B cell (primary cell): Measurements from ENCODE around the gene RCBTB2. TPM values are rescaled to one million over a fixed set of nuclear protein-coding genes. Genes with fewer than 3 reads are reported as not detected.

Experiments used
- ATAC-seq: fragments of 200-7000 bp; cut with Tn5 transposase; one replicate; pipeline ENCODE4 v1.10.0; 2021; ENCODE audit warnings: low read depth, mild to moderate bottlenecking, moderate number of reproducible peaks, moderate library complexity
- CTCF ChIA-PET: fragments of 350-600 bp; sonication (Branson Sonifier 250); formaldehyde crosslinking; loops from one replicate; lab custom pipeline; 2021; ENCODE audit warnings: antibody characterized with exemption, inconsistent platforms; lab: Charles Lee
- POLR2A ChIA-PET: fragments of 350-600 bp; sonication (Branson Sonifier 250); formaldehyde crosslinking; loops from one replicate; lab custom pipeline; 2021; ENCODE audit warnings: antibody characterized with exemption; lab: Charles Lee
- DNase-seq: peaks from one replicate; pipeline ENCODE4 v3.0.0; 2013
- H2AFZ ChIP-seq: 2 replicates; pipeline ENCODE4 v1.6.1; 2012; ENCODE audit warnings: mild to moderate bottlenecking, low read depth, low read length; ENCODE audit not compliant: insufficient read depth, poor library complexity, severe bottlenecking
- H3K27ac ChIP-seq, 2 donors: 1 replicate in 1 of 2; 2 replicates in 1 of 2; pipeline ENCODE4 v1.5.1; 2012 to 2013; ENCODE audit warnings: low read length in 2 of 2, mild to moderate bottlenecking in 2 of 2, moderate library complexity in 1 of 2
- H3K27me3 ChIP-seq, 4 experiments: fragments of 200-600 bp in 1 of 4; sonication (generic) in 1 of 4; replicated peaks in 1 of 4; 1 replicate in 2 of 4; 2 replicates in 2 of 4; pipeline versions ENCODE4 v1.6.1 to v1.7.0; 2013 to 2016; ENCODE audit warnings: low read length in 3 of 4, mild to moderate bottlenecking in 2 of 4, mixed read lengths in 1 of 4, moderate library complexity in 1 of 4; ENCODE audit not compliant: insufficient read depth in 4 of 4, control insufficient read depth in 3 of 4; ENCODE audit errors: control extremely low read depth in 1 of 4
- H3K36me3 ChIP-seq, 2 experiments: replicated peaks in 1 of 2; 1 replicate in 1 of 2; 2 replicates in 1 of 2; pipeline versions ENCODE4 v1.6.1 to v1.7.1; 2013; ENCODE audit warnings: low read length in 1 of 2; ENCODE audit not compliant: insufficient read depth in 2 of 2, control insufficient read depth in 1 of 2; ENCODE audit errors: control extremely low read depth in 1 of 2, extremely low read depth in 1 of 2
- H3K4me1 ChIP-seq, 2 donors: fragments of 200-600 bp in 1 of 2; sonication (generic) in 1 of 2; 1 replicate in 1 of 2; 2 replicates in 1 of 2; pipeline versions ENCODE4 v1.5.1 to v1.6.1; 2013 to 2017; ENCODE audit warnings: low read length in 2 of 2; ENCODE audit not compliant: control insufficient read depth in 2 of 2, insufficient read depth in 2 of 2
- H3K4me2 ChIP-seq: replicated peaks from 2 replicates; pipeline ENCODE3; 2012; ENCODE audit warnings: mild to moderate bottlenecking, low read depth, low read length; ENCODE audit not compliant: poor library complexity, severe bottlenecking
- H3K4me3 ChIP-seq, 5 experiments: fragments of 200-600 bp in 1 of 5; sonication (generic) in 1 of 5; 1 replicate in 3 of 5; 2 replicates in 2 of 5; pipeline versions ENCODE4 v1.5.1 to v1.7.0; 2011 to 2016; ENCODE audit warnings: low read length in 4 of 5, mild to moderate bottlenecking in 4 of 5, low read depth in 2 of 5, control low read depth in 1 of 5, moderate library complexity in 1 of 5; ENCODE audit not compliant: insufficient read depth in 1 of 5; ENCODE audit errors: control extremely low read depth in 1 of 5, extremely low read depth in 1 of 5
- H3K79me2 ChIP-seq: fragments of 200-600 bp; sonication (generic); one replicate; pipeline ENCODE4 v1.6.0; 2016; ENCODE audit warnings: low read length; ENCODE audit not compliant: control insufficient read depth, insufficient read depth
- H3K9ac ChIP-seq: fragments of 200-600 bp; sonication (generic); 2 replicates; pipeline ENCODE4 v1.6.1; 2017; ENCODE audit warnings: mild to moderate bottlenecking, low read length, moderate library complexity
- H3K9me3 ChIP-seq, 3 donors: one replicate each; pipeline versions ENCODE4 v1.6.1 to v1.7.1; 2013; ENCODE audit warnings: low read length in 2 of 3; ENCODE audit not compliant: control insufficient read depth in 2 of 3, insufficient read depth in 1 of 3; ENCODE audit errors: control extremely low read depth in 1 of 3
- H4K20me1 ChIP-seq: 2 replicates; pipeline ENCODE4 v1.6.0; 2012; ENCODE audit warnings: mild to moderate bottlenecking, low read length; ENCODE audit not compliant: insufficient read depth, control insufficient read depth, poor library complexity, severe bottlenecking
- H3K27ac Mint-ChIP-seq: one replicate; pipeline ENCODE4 v1.8.0; 2021; ENCODE audit warnings: mixed read lengths
- H3K27me3 Mint-ChIP-seq: one replicate; pipeline ENCODE4 v1.8.0; 2021; ENCODE audit warnings: mixed read lengths
- H3K4me1 Mint-ChIP-seq: one replicate; pipeline ENCODE4 v1.8.0; 2021; ENCODE audit warnings: mixed read lengths
- H3K4me3 Mint-ChIP-seq: one replicate; pipeline ENCODE4 v1.8.0; 2021; ENCODE audit warnings: mixed read lengths
- H3K9me3 Mint-ChIP-seq: one replicate; pipeline ENCODE4 v1.8.0; 2022; ENCODE audit warnings: mixed read lengths; ENCODE audit not compliant: insufficient read depth
- CTCF ChIP-seq: fragments of 200-600 bp; IDR thresholded peaks from one replicate; pipeline ENCODE4 v1.8.0; 2022; ENCODE audit warnings: antibody characterized with exemption, mild to moderate bottlenecking
- EZH2 ChIP-seq: IDR thresholded peaks from 2 replicates; pipeline ENCODE4 v1.6.1; 2012; ENCODE audit warnings: borderline replicate concordance, low read depth, mild to moderate bottlenecking, moderate library complexity, low read length; ENCODE audit not compliant: insufficient read depth, poor library complexity, severe bottlenecking
- WGBS: methylation state at CpG from one replicate; pipeline ENCODE4 v1.1.5; 2013; ENCODE audit warnings: missing lambda C conversion rate; ENCODE audit not compliant: insufficient coverage; 5-methylcytosine and 5-hydroxymethylcytosine counted together
- intact Hi-C: fragments of 100-400 bp; cut with micrococcal nuclease; formaldehyde crosslinking; loops from one replicate; pipeline ENCODE4 v1.10.0; 2022
- polyA plus RNA-seq: library from polyadenylated mRNA; depleted of rRNA; stranded (reverse); fragments of >200 nt; gene quantifications from 2 replicates; pipeline ENCODE4 v1.2.3, GENCODE V29; 2012
- total RNA-seq, 2 donors: library from RNA; stranded (reverse); fragments of 120-200 nt in 1 of 2; gene quantifications; 1 replicate in 1 of 2; 2 replicates in 1 of 2; pipeline versions ENCODE4 v1.2.3 to v1.2.4, GENCODE V29; 2013 to 2022

RCBTB2 gene
- total and polyA plus RNA-seq, 2 donors (not counting 1 experiment from before 2014, with no cell fraction given) = 1.4 to 2.7 TPM

GRCh38 chr13:48563626-48564025 is 30.7 kb upstream of the RCBTB2 start:
- H3K27ac Mint-ChIP-seq = no peak overlapping the region
- Histone ChIP-seq H2AFZ (no peak overlapping the region), H4K20me1 (peaks cover 16% of the 10 kb centered on the region), H3K4me2 (no peak overlapping the region), H3K79me2 (no peaks in the 10 kb centered on the region), H3K27me3 (peaks cover 2 to 79% (median 73%) of the 10 kb centered on the region in 4 experiments), H3K27ac (no peak overlapping the region), H3K36me3 (no peaks in the 10 kb centered on the region), H3K9ac (no peak overlapping the region), H3K4me3 (no peak overlapping the region), H3K4me1 (peaks cover 18 to 45% of the 10 kb centered on the region in 2 donors), H3K9me3 (peaks cover under 1 to 13% (median 6%) of the 10 kb centered on the region in 3 donors)
- ChIA-PET POLR2A (interaction anchor here (0.6 kb wide), 1 partner anchor 414 kb away, joined by 3 read pairs; no protein-coding TSS in a partner anchor), CTCF (interaction anchor here (1.0 to 1.7 kb wide), 2 partner anchors 15 to 16 kb away, joined by 4 to 5 read pairs; no protein-coding TSS in a partner anchor)
- intact Hi-C loops = no loop called here
- H3K4me3 Mint-ChIP-seq = peak overlapping the region; percentile 23
- H3K4me1 Mint-ChIP-seq = peaks cover 18% of the 10 kb centered on the region
- peaks cover 8% of the 10 kb centered on the region for H3K9me3 Mint-ChIP-seq
- TF ChIP-seq EZH2 (no peak), CTCF (no peak)
- DNase-seq = no peak
- H3K27me3 Mint-ChIP-seq = peaks cover 69% of the 10 kb centered on the region
- no peak for ATAC-seq

GRCh38 chr13:48562296-48563066 is 29.6 kb upstream of the RCBTB2 start:
- H3K4me3 Mint-ChIP-seq = no peak overlapping the region
- ChIA-PET POLR2A (interaction anchor here (0.6 kb wide), 1 partner anchor 62 kb away, joined by 3 read pairs; no protein-coding TSS in a partner anchor), CTCF (interaction anchor here (1.0 to 2.6 kb wide), 3 partner anchors 15 to 228 kb away, joined by 3 to 15 read pairs (median 7); no protein-coding TSS in a partner anchor)
- peaks cover 2 to 78% (median 66%) of the 10 kb centered on the region in 4 experiments for H3K27me3 ChIP-seq
- H3K9me3 ChIP-seq = peaks cover 6 to 14% (median 13%) of the 10 kb centered on the region in 3 donors
- no peaks in the 10 kb centered on the region for H3K36me3 ChIP-seq
- peaks cover 16% of the 10 kb centered on the region for H4K20me1 ChIP-seq
- peak; percentile 86 for DNase-seq
- peak overlapping the region; percentile 28 for H3K4me2 ChIP-seq
- no peak overlapping the region for H3K27ac Mint-ChIP-seq
- H3K27ac ChIP-seq = no peak overlapping the region
- no peaks in the 10 kb centered on the region for H3K79me2 ChIP-seq
- WGBS = no CpG with 5 or more reads among the region's 4 CpGs
- H3K4me1 Mint-ChIP-seq = peaks cover 18% of the 10 kb centered on the region
- peaks cover 67% of the 10 kb centered on the region for H3K27me3 Mint-ChIP-seq
- H3K4me3 ChIP-seq = no peak overlapping the region
- no peak overlapping the region for H3K9ac ChIP-seq
- TF ChIP-seq EZH2 (no peak), CTCF (no peak)
- no peak overlapping the region for H2AFZ ChIP-seq
- intact Hi-C loops = loop anchor here (1.0 kb wide), 3 partner anchors 12 to 70 kb away; no protein-coding TSS in a partner anchor
- ATAC-seq = peak; percentile 99
- H3K9me3 Mint-ChIP-seq = peaks cover 10% of the 10 kb centered on the region
- H3K4me1 ChIP-seq = peaks cover 18 to 45% of the 10 kb centered on the region in 2 donors
